ENCODE measurements around the gene TPSAB1.

TPSAB1 gene

DNA sequence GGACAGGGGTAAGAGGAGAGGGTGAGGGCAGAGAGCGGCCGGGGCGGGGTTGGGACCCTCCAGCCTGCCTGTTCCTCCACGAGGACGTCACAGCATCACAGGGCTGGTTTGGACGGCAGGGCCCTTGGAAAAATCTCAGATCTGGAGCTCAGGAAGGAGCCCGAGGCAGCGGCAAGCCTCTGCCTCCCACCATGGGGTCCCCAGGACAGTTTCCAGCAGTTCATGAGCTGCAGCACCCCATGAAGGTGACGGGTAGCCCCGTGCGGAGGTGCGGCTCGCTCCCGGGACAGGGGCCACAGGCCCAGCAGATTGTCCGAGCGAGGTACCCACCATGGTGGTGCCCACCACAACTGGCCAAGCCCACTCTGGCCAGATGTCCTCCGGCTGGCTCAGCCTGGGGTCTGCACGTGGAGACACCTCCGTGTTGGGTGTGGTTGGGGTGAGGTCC is 36.7 kb downstream of the TPSAB1 start:
- Histone ChIP-seq H3K27me3 (ENCODE audit: insufficient read depth, low read length, poor library complexity, severe bottlenecking) (no peaks in the 10 kb centered on the region), H4K20me1 (ENCODE audit: insufficient read depth, low read length, poor library complexity, severe bottlenecking) (no peaks in the 10 kb centered on the region), H3K4me2 (ENCODE audit: low read depth, low read length, poor library complexity, severe bottlenecking) (no peak overlapping the region), H3K9me3 (ENCODE audit: insufficient read depth, low read depth, low read length) (no peaks in the 10 kb centered on the region), H3K9me2 (replicated peaks; ENCODE audit: low read depth, low read length) (no peaks in the 10 kb centered on the region), H3K4me1 (ENCODE audit: insufficient read depth, low read length, poor library complexity, severe bottlenecking) (no peaks in the 10 kb centered on the region), H3K9ac (ENCODE audit: low read depth, low read length, poor library complexity, severe bottlenecking) (no peak overlapping the region), H3K79me2 (ENCODE audit: insufficient read depth, low read length) (no peaks in the 10 kb centered on the region), H3F3A (ENCODE audit: low read depth) (no peaks in the 10 kb centered on the region), H3K36me3 (ENCODE audit: insufficient read depth, low read length) (no peaks in the 10 kb centered on the region), H3K4me3 (ENCODE audit: low read length, poor library complexity, severe bottlenecking) (no peak overlapping the region), H2AFZ (ENCODE audit: low read length) (no peak overlapping the region)
- TF ChIP-seq, protein P1, sequence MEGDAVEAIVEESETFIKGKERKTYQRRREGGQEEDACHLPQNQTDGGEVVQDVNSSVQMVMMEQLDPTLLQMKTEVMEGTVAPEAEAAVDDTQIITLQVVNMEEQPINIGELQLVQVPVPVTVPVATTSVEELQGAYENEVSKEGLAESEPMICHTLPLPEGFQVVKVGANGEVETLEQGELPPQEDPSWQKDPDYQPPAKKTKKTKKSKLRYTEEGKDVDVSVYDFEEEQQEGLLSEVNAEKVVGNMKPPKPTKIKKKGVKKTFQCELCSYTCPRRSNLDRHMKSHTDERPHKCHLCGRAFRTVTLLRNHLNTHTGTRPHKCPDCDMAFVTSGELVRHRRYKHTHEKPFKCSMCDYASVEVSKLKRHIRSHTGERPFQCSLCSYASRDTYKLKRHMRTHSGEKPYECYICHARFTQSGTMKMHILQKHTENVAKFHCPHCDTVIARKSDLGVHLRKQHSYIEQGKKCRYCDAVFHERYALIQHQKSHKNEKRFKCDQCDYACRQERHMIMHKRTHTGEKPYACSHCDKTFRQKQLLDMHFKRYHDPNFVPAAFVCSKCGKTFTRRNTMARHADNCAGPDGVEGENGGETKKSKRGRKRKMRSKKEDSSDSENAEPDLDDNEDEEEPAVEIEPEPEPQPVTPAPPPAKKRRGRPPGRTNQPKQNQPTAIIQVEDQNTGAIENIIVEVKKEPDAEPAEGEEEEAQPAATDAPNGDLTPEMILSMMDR (conservative IDR thresholded peaks at IDR 0.05; ENCODE audit: low read length), result no peak
- TF ChIP-seq EZH2phosphoT487 (IDR thresholded peaks at IDR 0.05; ENCODE audit: borderline replicate concordance), result no peak

DNA sequence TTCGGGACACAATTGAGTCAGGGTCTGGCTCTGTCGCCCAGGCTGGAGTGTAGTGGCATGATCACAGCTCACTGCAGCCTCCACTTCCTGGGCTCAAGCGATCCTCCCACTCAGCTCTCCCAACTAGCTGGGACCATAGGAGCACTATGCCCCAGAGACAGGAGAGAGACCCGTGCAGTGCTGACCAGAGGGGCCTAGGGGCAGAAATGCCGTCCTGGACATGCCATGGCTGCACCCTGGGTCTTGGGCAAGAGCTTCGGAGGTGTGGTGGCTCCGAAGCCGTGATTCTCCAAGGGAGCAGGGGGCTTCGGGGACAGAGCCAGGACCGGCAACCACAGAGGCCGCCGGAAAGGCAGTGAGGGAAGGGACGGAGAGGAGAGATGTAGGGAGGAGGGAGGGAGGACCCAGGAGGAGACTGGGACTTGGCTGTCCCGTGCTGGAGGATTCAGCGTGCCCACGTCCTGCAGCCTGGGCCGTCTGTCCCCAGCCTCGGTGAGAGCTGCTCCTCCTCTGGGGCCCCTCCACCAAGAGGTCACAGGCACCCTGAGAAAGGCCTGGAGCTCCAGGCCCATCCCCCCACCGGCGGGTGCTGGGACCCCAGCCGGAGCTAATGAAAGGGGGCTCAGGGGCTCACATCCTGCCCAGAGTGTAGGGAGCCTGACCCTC is 37.2 kb downstream of the TPSAB1 start:
- no peak for TF ChIP-seq EZH2phosphoT487 (IDR thresholded peaks at IDR 0.05; ENCODE audit: borderline replicate concordance)
- TF ChIP-seq, protein P1 (conservative IDR thresholded peaks at IDR 0.05; ENCODE audit: low read length), result no peak
- no peaks in the 10 kb centered on the region for H3K79me2 ChIP-seq (ENCODE audit: insufficient read depth, low read length)
- no peaks in the 10 kb centered on the region for H3F3A ChIP-seq (ENCODE audit: low read depth)
- H3K9me3 ChIP-seq (ENCODE audit: insufficient read depth, low read depth, low read length), result no peaks in the 10 kb centered on the region
- H3K36me3 ChIP-seq (ENCODE audit: insufficient read depth, low read length), result no peaks in the 10 kb centered on the region
- no peak overlapping the region for H3K4me3 ChIP-seq (ENCODE audit: low read length, poor library complexity, severe bottlenecking)
- H4K20me1 ChIP-seq (ENCODE audit: insufficient read depth, low read length, poor library complexity, severe bottlenecking), result no peaks in the 10 kb centered on the region
- H3K9me2 ChIP-seq (replicated peaks; ENCODE audit: low read depth, low read length), result no peaks in the 10 kb centered on the region
- H3K27me3 ChIP-seq (ENCODE audit: insufficient read depth, low read length, poor library complexity, severe bottlenecking), result no peaks in the 10 kb centered on the region
- H3K4me1 ChIP-seq (ENCODE audit: insufficient read depth, low read length, poor library complexity, severe bottlenecking), result no peaks in the 10 kb centered on the region
- no peak overlapping the region for H2AFZ ChIP-seq (ENCODE audit: low read length)
- no peak overlapping the region for H3K9ac ChIP-seq (ENCODE audit: low read depth, low read length, poor library complexity, severe bottlenecking)
- no peak overlapping the region for H3K4me2 ChIP-seq (ENCODE audit: low read depth, low read length, poor library complexity, severe bottlenecking)

DNA sequence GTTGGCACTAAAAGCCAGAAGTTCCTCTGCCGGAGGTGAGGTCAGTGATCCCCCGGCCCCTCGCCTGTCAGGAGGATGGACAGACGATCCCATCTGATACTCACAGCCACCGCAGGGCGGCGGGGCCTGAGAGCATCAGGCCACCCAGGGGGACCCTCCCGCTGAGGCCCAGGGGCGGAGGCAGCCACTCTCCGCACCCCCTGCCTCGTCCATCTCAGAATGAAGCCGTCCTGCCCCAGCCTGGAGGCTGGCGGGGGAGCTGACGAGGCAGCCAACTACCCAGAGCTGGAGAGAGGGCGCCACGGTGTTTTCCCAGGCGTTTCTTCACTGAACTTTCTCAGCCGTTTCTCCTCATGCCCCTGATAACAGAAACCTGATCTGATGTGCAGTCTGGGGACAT is 38.0 kb downstream of the TPSAB1 start:
- Histone ChIP-seq H3K4me2 (ENCODE audit: low read depth, low read length, poor library complexity, severe bottlenecking) (no peak overlapping the region), H3K9ac (ENCODE audit: low read depth, low read length, poor library complexity, severe bottlenecking) (no peak overlapping the region), H4K20me1 (ENCODE audit: insufficient read depth, low read length, poor library complexity, severe bottlenecking) (no peaks in the 10 kb centered on the region), H2AFZ (ENCODE audit: low read length) (no peak overlapping the region), H3K36me3 (ENCODE audit: insufficient read depth, low read length) (no peaks in the 10 kb centered on the region), H3K79me2 (ENCODE audit: insufficient read depth, low read length) (no peaks in the 10 kb centered on the region), H3K27me3 (ENCODE audit: insufficient read depth, low read length, poor library complexity, severe bottlenecking) (no peaks in the 10 kb centered on the region), H3K4me3 (ENCODE audit: low read length, poor library complexity, severe bottlenecking) (no peak overlapping the region), H3F3A (ENCODE audit: low read depth) (no peaks in the 10 kb centered on the region), H3K4me1 (ENCODE audit: insufficient read depth, low read length, poor library complexity, severe bottlenecking) (no peaks in the 10 kb centered on the region), H3K9me3 (ENCODE audit: insufficient read depth, low read depth, low read length) (no peaks in the 10 kb centered on the region), H3K9me2 (replicated peaks; ENCODE audit: low read depth, low read length) (no peaks in the 10 kb centered on the region)
- no peak for TF ChIP-seq EZH2phosphoT487 (IDR thresholded peaks at IDR 0.05; ENCODE audit: borderline replicate concordance)
- TF ChIP-seq, protein P1 (conservative IDR thresholded peaks at IDR 0.05; ENCODE audit: low read length), result no peak
